Measurements from ENCODE around the gene PPFIA2.

PPFIA2 gene

DNA sequence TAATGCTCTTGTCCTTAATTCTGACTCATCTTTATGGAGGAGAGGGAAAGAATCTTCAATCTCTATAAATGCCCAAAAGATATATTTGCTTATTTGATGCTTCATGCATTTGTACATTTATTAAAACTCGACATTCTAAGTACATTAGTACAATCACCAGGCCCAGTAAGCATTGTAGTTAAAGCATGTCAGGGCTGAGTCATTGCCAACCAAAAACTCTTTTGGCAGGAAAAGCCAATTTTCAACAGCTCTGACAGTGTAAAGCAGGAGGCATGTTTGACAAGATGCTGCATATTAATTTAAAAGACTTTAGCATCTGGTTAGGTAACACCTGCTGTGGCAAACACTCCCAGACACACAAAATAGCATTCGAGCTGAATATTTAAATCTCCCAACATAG is 290.9 kb downstream of the PPFIA2 start:
- H3K9ac ChIP-seq (ENCODE audit: low read length) = no peak overlapping the region
- H3K4me1 ChIP-seq (ENCODE audit: control insufficient read depth, insufficient read depth, low read length) = no peaks in the 10 kb centered on the region
- no peaks in the 10 kb centered on the region for H3K36me3 ChIP-seq (ENCODE audit: control insufficient read depth, insufficient read depth, low read length)
- no peaks in the 10 kb centered on the region for H3K9me3 ChIP-seq (ENCODE audit: control insufficient read depth, low read length)
- no peaks in the 10 kb centered on the region for H3K27me3 ChIP-seq (ENCODE audit: control insufficient read depth, insufficient read depth, low read length)
- no peak overlapping the region for H3K4me3 ChIP-seq (ENCODE audit: low read length)

DNA sequence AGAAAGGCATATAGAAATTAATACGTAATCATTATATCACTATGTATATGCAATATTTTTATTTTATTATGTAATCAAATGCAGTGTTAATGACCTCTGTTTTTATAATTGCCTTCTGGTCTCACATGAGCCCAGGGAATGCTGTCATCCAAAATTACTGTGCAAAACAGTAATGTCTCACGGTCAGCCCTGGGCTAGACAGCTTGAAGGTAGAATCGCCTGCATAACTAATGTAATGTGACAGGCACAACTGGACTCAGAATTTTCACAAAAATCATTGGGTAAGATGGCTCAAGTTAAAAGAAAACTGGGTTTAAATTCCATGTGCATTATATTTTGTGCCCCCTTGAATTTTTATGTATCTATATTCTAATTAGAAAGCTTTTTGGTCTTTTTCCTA is 293.3 kb downstream of the PPFIA2 start:
- no peak overlapping the region for H3K9ac ChIP-seq (ENCODE audit: low read length)
- no peak overlapping the region for H3K4me3 ChIP-seq (ENCODE audit: low read length)
- no peaks in the 10 kb centered on the region for H3K4me1 ChIP-seq (ENCODE audit: control insufficient read depth, insufficient read depth, low read length)
- no peaks in the 10 kb centered on the region for H3K9me3 ChIP-seq (ENCODE audit: control insufficient read depth, low read length)
- no peaks in the 10 kb centered on the region for H3K36me3 ChIP-seq (ENCODE audit: control insufficient read depth, insufficient read depth, low read length)
- no peaks in the 10 kb centered on the region for H3K27me3 ChIP-seq (ENCODE audit: control insufficient read depth, insufficient read depth, low read length)

DNA sequence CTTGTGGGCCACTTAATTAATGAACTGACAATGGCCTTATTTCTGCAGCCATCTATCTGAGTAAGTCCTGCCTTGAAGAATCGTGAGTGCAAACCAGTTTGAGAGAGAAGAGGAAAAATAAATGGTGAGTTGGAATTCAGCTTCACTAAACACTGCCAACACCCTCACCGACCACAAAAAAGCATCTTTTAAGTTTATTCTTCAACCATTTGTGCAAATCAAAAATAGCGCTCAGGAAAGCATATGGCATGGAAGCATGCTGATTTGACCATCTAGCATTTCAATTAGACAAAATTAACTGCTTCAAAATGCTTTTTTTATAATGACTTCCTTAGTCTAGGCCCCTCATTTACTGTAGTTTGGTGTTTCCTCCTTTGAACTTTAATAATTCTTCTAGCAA is 294.0 kb downstream of the PPFIA2 start:
- Histone ChIP-seq H3K9ac (ENCODE audit: low read length) (no peak overlapping the region), H3K4me3 (ENCODE audit: low read length) (no peak overlapping the region), H3K4me1 (ENCODE audit: control insufficient read depth, insufficient read depth, low read length) (no peaks in the 10 kb centered on the region), H3K27me3 (ENCODE audit: control insufficient read depth, insufficient read depth, low read length) (no peaks in the 10 kb centered on the region), H3K36me3 (ENCODE audit: control insufficient read depth, insufficient read depth, low read length) (no peaks in the 10 kb centered on the region), H3K9me3 (ENCODE audit: control insufficient read depth, low read length) (no peaks in the 10 kb centered on the region)

DNA sequence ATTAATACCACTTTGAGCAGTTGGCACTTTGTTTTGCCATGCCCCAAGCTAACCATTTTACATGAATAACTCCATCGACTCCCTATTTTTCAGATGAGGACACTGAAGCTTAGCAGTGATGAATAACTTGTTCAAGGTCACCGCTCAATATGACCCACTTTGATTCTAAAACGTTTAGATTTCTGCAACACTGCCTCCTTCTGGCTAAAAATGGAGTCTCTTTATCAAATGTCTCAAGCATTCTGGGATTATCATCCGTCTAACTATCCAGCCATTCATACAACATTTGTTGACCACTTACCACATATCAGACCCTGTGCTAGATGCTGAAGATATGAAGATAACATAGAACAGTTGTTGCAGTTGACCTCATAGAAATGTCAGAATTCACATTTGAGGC is 298.0 kb downstream of the PPFIA2 start:
- Histone ChIP-seq H3K4me1 (ENCODE audit: control insufficient read depth, insufficient read depth, low read length) (no peaks in the 10 kb centered on the region), H3K27me3 (ENCODE audit: control insufficient read depth, insufficient read depth, low read length) (no peaks in the 10 kb centered on the region), H3K9me3 (ENCODE audit: control insufficient read depth, low read length) (no peaks in the 10 kb centered on the region), H3K4me3 (ENCODE audit: low read length) (no peak overlapping the region), H3K36me3 (ENCODE audit: control insufficient read depth, insufficient read depth, low read length) (no peaks in the 10 kb centered on the region), H3K9ac (ENCODE audit: low read length) (no peak overlapping the region)

DNA sequence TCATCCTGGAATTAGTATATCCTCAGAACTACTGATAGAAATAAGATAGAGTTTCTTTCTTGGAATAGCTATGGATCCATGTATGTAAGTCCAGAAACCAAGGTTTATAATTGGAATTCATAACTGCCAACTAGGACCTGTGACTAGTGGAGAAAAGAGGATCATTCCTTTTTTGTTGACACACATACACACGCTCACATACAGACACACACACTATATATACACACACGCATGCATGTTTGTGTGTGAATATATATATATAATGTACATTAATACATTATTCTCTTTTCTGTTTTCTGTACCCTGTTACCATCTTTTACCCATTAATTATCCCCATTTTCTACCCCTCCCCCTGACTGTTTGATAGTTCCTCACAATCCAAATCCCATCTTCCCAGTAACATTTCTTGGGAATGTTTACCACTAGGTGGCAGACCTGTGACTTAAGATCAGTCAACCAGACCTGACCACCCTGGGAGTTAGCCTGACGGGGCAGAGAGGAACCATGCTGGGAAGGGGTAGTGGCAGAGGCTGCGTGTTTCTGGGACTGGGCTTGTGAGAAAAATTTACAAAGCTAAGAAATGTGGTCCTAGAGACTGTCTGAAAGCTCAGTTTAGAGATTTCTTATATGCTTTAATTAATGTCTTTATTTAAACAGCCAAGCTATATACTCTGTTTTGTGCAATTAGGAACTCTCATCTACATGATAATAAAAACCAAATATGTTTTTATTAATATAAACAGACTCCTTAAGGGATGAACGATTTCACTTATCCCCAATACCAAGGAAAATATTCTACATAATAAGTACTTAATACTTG is 308.0 kb downstream of the PPFIA2 start:
- H3K9me3 ChIP-seq (ENCODE audit: control insufficient read depth, low read length) = no peaks in the 10 kb centered on the region
- H3K4me1 ChIP-seq (ENCODE audit: control insufficient read depth, insufficient read depth, low read length) = no peaks in the 10 kb centered on the region
- no peak overlapping the region for H3K9ac ChIP-seq (ENCODE audit: low read length)
- H3K27me3 ChIP-seq (ENCODE audit: control insufficient read depth, insufficient read depth, low read length) = no peaks in the 10 kb centered on the region
- no peaks in the 10 kb centered on the region for H3K36me3 ChIP-seq (ENCODE audit: control insufficient read depth, insufficient read depth, low read length)
- H3K4me3 ChIP-seq (ENCODE audit: low read length) = no peak overlapping the region

DNA sequence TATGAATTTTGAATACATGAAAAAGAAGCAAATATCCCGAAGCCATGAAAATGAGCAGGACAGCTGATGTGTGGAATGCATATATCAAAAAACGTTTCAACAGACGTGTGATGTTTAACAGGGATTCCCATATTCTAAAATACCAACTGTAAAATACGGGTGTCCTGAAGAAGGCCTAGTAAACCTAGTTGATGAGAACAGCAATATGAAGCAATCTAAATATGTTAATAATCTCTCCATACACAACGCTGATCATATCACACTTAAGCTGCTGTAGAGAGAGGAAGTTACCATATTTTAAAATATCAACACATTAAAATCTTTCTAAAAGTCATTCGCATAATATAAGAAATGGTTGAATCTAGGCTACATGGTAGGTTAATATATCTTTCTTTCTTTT is 317.5 kb downstream of the PPFIA2 start:
- no peak overlapping the region for H3K4me3 ChIP-seq (ENCODE audit: low read length)
- no peaks in the 10 kb centered on the region for H3K36me3 ChIP-seq (ENCODE audit: control insufficient read depth, insufficient read depth, low read length)
- no peaks in the 10 kb centered on the region for H3K27me3 ChIP-seq (ENCODE audit: control insufficient read depth, insufficient read depth, low read length)
- no peak overlapping the region for H3K9ac ChIP-seq (ENCODE audit: low read length)
- H3K4me1 ChIP-seq (ENCODE audit: control insufficient read depth, insufficient read depth, low read length) = no peaks in the 10 kb centered on the region
- H3K9me3 ChIP-seq (ENCODE audit: control insufficient read depth, low read length) = no peaks in the 10 kb centered on the region

DNA sequence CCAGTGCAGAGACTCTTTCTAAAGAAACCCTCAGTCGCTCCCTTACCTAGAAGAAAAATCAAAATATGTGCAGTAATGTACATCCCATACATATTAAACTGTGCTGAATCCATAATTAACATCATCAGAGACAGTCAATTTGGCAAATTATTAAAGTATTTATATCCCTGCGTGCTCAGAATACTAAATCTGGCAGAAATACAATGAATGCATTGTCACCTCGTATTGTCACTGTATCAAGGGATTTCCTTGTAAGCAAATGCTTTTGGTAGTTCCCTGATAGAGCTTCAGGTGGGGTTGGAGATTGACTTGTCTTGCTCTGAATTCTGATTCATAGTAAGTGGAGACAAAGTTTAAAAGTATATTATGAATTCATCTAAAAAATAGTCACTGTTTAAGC is 319.1 kb downstream of the PPFIA2 start:
- no peak overlapping the region for H3K4me3 ChIP-seq (ENCODE audit: low read length)
- H3K36me3 ChIP-seq (ENCODE audit: control insufficient read depth, insufficient read depth, low read length) = no peaks in the 10 kb centered on the region
- H3K9me3 ChIP-seq (ENCODE audit: control insufficient read depth, low read length) = no peaks in the 10 kb centered on the region
- no peaks in the 10 kb centered on the region for H3K4me1 ChIP-seq (ENCODE audit: control insufficient read depth, insufficient read depth, low read length)
- no peak overlapping the region for H3K9ac ChIP-seq (ENCODE audit: low read length)
- H3K27me3 ChIP-seq (ENCODE audit: control insufficient read depth, insufficient read depth, low read length) = no peaks in the 10 kb centered on the region

DNA sequence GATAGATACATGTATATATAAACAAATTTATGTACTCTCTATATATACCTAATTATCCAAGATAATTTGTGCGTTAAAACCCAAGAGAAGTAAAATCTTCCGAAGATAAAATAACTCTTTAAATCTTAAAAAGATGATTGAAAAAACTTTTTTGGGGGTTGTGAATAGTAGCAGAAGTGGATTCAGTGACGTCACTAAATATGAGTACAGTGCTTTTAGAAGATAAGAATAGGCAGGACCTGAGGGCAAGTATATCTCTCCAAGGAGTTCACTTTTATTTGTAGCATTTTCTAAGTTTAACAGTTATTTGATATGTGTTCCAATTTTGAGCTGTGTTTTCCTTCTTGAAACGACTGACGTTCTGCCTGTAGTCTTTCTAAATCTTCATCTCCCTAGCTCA is 319.8 kb downstream of the PPFIA2 start:
- no peak overlapping the region for H3K9ac ChIP-seq (ENCODE audit: low read length)
- H3K4me1 ChIP-seq (ENCODE audit: control insufficient read depth, insufficient read depth, low read length) = no peaks in the 10 kb centered on the region
- no peak overlapping the region for H3K4me3 ChIP-seq (ENCODE audit: low read length)
- no peaks in the 10 kb centered on the region for H3K27me3 ChIP-seq (ENCODE audit: control insufficient read depth, insufficient read depth, low read length)
- no peaks in the 10 kb centered on the region for H3K9me3 ChIP-seq (ENCODE audit: control insufficient read depth, low read length)
- H3K36me3 ChIP-seq (ENCODE audit: control insufficient read depth, insufficient read depth, low read length) = no peaks in the 10 kb centered on the region

DNA sequence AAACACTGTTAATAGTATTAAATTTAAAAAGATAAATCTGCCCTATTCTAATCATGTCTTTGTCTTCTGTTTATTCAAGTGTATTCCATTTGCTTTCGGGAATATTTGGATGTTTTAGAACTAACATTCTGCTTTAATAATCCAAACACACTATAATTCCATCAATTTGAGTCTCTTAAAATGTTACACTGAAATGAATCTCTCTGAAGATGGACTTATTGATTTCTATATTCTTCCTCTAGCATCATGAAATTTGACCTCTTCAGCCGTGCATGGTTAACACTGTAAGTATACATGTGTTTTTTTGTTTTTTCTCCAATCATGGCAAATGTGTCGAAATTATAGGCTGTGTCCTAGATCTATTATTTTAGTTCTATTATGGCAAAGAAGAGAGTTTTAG is 342.1 kb downstream of the PPFIA2 start:
- Histone ChIP-seq H3K9me3 (ENCODE audit: control insufficient read depth, low read length) (no peaks in the 10 kb centered on the region), H3K36me3 (ENCODE audit: control insufficient read depth, insufficient read depth, low read length) (no peaks in the 10 kb centered on the region), H3K27me3 (ENCODE audit: control insufficient read depth, insufficient read depth, low read length) (no peaks in the 10 kb centered on the region), H3K4me3 (ENCODE audit: low read length) (no peak overlapping the region), H3K9ac (ENCODE audit: low read length) (no peak overlapping the region), H3K4me1 (ENCODE audit: control insufficient read depth, insufficient read depth, low read length) (no peaks in the 10 kb centered on the region)

DNA sequence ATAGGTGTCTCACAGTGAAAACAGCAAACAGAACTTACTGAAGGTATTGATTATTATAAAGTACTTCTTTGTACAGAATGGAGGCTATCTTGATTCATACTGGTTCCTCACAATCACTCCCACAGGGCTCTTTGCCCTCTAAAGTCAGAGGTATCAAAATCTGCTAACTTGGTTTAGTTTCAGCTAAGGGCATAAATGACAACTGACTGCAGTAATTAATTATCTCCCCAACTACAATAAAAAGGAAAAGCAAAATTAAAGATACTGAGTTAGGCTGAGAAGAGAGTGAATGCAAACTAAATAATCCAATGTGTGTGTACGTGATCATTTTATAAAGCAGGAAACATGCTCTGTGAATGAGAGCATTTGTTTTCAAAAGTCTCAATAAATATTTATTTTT is 342.6 kb downstream of the PPFIA2 start:
- Histone ChIP-seq H3K9ac (ENCODE audit: low read length) (no peak overlapping the region), H3K4me3 (ENCODE audit: low read length) (no peak overlapping the region), H3K27me3 (ENCODE audit: control insufficient read depth, insufficient read depth, low read length) (no peaks in the 10 kb centered on the region), H3K4me1 (ENCODE audit: control insufficient read depth, insufficient read depth, low read length) (no peaks in the 10 kb centered on the region), H3K9me3 (ENCODE audit: control insufficient read depth, low read length) (no peaks in the 10 kb centered on the region), H3K36me3 (ENCODE audit: control insufficient read depth, insufficient read depth, low read length) (no peaks in the 10 kb centered on the region)

DNA sequence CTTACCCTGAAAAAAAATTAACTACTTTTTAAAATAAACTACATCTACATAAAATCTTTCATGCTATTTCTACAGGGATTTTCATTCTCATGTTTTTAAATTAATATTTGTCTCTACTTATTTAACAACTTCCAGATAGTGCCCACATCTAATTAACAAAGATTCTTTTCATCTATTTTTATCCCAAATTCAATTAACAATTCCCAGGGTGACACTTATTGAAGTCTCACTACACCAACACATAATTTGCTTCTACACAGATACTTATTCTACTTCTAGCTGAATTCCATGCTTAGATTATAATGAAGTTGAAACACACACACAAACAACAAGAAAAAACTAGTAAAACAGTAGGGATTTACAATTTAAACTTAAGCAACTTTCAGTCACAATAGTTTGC is 344.7 kb downstream of the PPFIA2 start:
- Histone ChIP-seq H3K9me3 (ENCODE audit: control insufficient read depth, low read length) (no peaks in the 10 kb centered on the region), H3K36me3 (ENCODE audit: control insufficient read depth, insufficient read depth, low read length) (no peaks in the 10 kb centered on the region), H3K27me3 (ENCODE audit: control insufficient read depth, insufficient read depth, low read length) (no peaks in the 10 kb centered on the region), H3K9ac (ENCODE audit: low read length) (no peak overlapping the region), H3K4me3 (ENCODE audit: low read length) (no peak overlapping the region), H3K4me1 (ENCODE audit: control insufficient read depth, insufficient read depth, low read length) (no peaks in the 10 kb centered on the region)

DNA sequence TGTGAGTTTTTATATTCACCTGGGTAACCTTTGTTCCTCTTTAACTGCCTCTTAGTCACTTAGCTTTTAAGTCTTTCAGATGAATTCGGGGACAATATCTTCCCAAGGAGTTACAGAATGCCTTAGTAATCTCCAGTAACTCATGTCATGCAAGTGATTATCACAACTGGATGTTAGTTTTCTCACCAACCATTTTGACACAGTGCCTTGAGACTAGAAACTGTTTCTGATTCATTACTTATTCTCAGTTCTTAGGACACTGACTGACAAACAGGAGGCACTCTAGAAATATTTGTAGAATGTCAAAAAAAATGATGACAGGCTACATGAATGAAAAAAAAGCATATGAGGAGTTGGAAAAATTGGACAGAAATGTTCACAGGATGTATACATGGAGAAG is 346.2 kb downstream of the PPFIA2 start:
- Histone ChIP-seq H3K9me3 (ENCODE audit: control insufficient read depth, low read length) (no peaks in the 10 kb centered on the region), H3K9ac (ENCODE audit: low read length) (no peak overlapping the region), H3K4me1 (ENCODE audit: control insufficient read depth, insufficient read depth, low read length) (no peaks in the 10 kb centered on the region), H3K27me3 (ENCODE audit: control insufficient read depth, insufficient read depth, low read length) (no peaks in the 10 kb centered on the region), H3K36me3 (ENCODE audit: control insufficient read depth, insufficient read depth, low read length) (no peaks in the 10 kb centered on the region), H3K4me3 (ENCODE audit: low read length) (no peak overlapping the region)

DNA sequence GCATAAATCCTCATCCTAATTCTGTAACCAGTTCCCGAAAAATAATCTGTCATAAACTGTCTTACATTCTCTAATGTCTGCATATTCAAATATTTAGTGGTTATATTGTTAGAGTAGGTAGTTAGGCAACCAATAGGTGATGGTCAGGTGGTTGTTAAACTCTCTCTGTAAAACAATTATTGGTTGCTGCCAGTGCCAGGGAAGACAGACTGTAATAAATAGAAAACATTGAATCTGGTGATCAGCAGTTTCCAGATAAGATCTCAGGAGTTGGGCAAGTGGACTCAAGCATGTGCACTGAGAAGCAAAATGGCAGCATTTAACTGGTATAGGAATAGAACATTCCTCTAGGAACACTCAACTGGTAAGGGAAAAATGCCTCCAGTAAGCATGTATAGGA is 355.8 kb downstream of the PPFIA2 start:
- Histone ChIP-seq H3K9me3 (ENCODE audit: control insufficient read depth, low read length) (no peaks in the 10 kb centered on the region), H3K9ac (ENCODE audit: low read length) (no peak overlapping the region), H3K4me3 (ENCODE audit: low read length) (no peak overlapping the region), H3K4me1 (ENCODE audit: control insufficient read depth, insufficient read depth, low read length) (no peaks in the 10 kb centered on the region), H3K36me3 (ENCODE audit: control insufficient read depth, insufficient read depth, low read length) (no peaks in the 10 kb centered on the region), H3K27me3 (ENCODE audit: control insufficient read depth, insufficient read depth, low read length) (no peaks in the 10 kb centered on the region)

All from mucosa of stomach (tissue), 1 donor.